ENCODE data around the gene PIANP.

- TF ChIP-seq CTCF (conservative IDR thresholded peaks at IDR 0.05) (no peak), EZH2 (IDR thresholded peaks at IDR 0.05; ENCODE audit: low read depth) (no peak)
Observed at GRCh38 chr12:6730169-6730568, 29.6 kb upstream of the PIANP start.
